ENCODE data around the gene TMEM225B. TPM values are rescaled to one million over a fixed set of nuclear protein-coding genes. Genes with fewer than 3 reads are reported as not detected.

TMEM225B gene
- not detected in 2 replicates for total RNA-seq

GRCh38 chr7:99597762-99598501 lies at the start of gene TMEM225B:
Gene TMEM225B (plus strand): TSS chr7:99598267. CDS start chr7:99604389, 6,122 bp downstream.

GRCh38 chr7:99551767-99552463 lies 46.2 kb upstream of the TMEM225B start, which contains the start of gene FAM200A:
Gene FAM200A (minus strand): TSS chr7:99552114. CDS start chr7:99548407, 3,707 bp downstream.

GRCh38 chr7:99558306-99559174 lies 39.5 kb upstream of the TMEM225B start, which contains the start of gene ZNF655:
Gene ZNF655 (plus strand): TSS chr7:99558642. CDS start chr7:99560560, 1,918 bp downstream.

GRCh38 chr7:99616359-99617191 lies 18.5 kb downstream of the TMEM225B start, which contains the start of gene ZSCAN25:
Gene ZSCAN25 (plus strand): TSS chr7:99616946. CDS start chr7:99619607, 2,661 bp downstream.

Other genes with a start within 250 kb of the TMEM225B start
- 528 and 673 TPM in 2 replicates for gene ARPC1B, start 223.5 kb upstream of the TMEM225B start, total RNA-seq
- 140 and 181 TPM in 2 replicates for gene PDAP1, start 189.7 kb upstream of the TMEM225B start, total RNA-seq
- 87.6 and 120 TPM in 2 replicates for gene BUD31, start 189.3 kb upstream of the TMEM225B start, total RNA-seq
- 6.2 and 8.1 TPM in 2 replicates for gene PTCD1, start 159.5 kb upstream of the TMEM225B start, total RNA-seq
- 28.5 and 36.3 TPM in 2 replicates for gene CPSF4, start 159.3 kb upstream of the TMEM225B start, total RNA-seq
- 3,963 and 4,747 TPM in 2 replicates for gene ATP5MF, start 132.1 kb upstream of the TMEM225B start, total RNA-seq
- 1.4 and 4.1 TPM in 2 replicates for gene ZNF789, start 125.4 kb upstream of the TMEM225B start, total RNA-seq
- 9.9 and 11.2 TPM in 2 replicates for gene ZNF394, start 98.0 kb upstream of the TMEM225B start, total RNA-seq
- 7.1 and 7.8 TPM in 2 replicates for gene ZKSCAN5, start 93.6 kb upstream of the TMEM225B start, total RNA-seq
- gene FAM200A, start 46.2 kb upstream of the TMEM225B start, total RNA-seq, result 4.0 and 5.5 TPM in 2 replicates
- gene ZNF655, start 39.6 kb upstream of the TMEM225B start, total RNA-seq, result 70.2 and 76.4 TPM in 2 replicates
- gene ZSCAN25, start 18.7 kb downstream of the TMEM225B start, total RNA-seq, result 7.3 and 18.5 TPM in 2 replicates
- gene CYP3A5, start 81.7 kb downstream of the TMEM225B start, total RNA-seq, result 0.89 and 3.2 TPM in 2 replicates
- gene CYP3A7, start 136.9 kb downstream of the TMEM225B start, total RNA-seq, result not detected in 2 replicates
- not detected in 2 replicates for gene CYP3A4, start 185.9 kb downstream of the TMEM225B start, total RNA-seq
- not detected in 2 replicates for gene CYP3A43, start 229.7 kb downstream of the TMEM225B start, total RNA-seq